NCI-H774 (cell line): ENCODE data around the gene CHCHD4.

ENCODE experiments used
- DNase-seq: peaks from one replicate; lab custom pipeline; 2025; lab: John Stamatoyannopoulos, UW

CHCHD4 gene

GRCh38 chr3:14124615-14125192 lies at the start of gene CHCHD4, which contains the start of gene TMEM43:
Gene CHCHD4 (minus strand): TSS chr3:14124870. CDS start chr3:14124676, 194 bp downstream.
Gene TMEM43 (plus strand): TSS chr3:14125052. CDS start chr3:14125194, 142 bp downstream.
- peak; percentile 95 for DNase-seq

- no peak for DNase-seq
Observed at GRCh38 chr3:14172496-14172895, 47.8 kb upstream of the CHCHD4 start.

- DNase-seq: no peak
Observed at GRCh38 chr3:14170531-14171159, 46.0 kb upstream of the CHCHD4 start.

GRCh38 chr3:14169871-14170270 lies 45.2 kb upstream of the CHCHD4 start:
- no peak for DNase-seq

- no peak for DNase-seq
Observed at GRCh38 chr3:14169435-14169834, 44.8 kb upstream of the CHCHD4 start.

- no peak for DNase-seq
Observed at GRCh38 chr3:14166877-14167603, 42.4 kb upstream of the CHCHD4 start.

GRCh38 chr3:14162178-14162577 lies 37.5 kb upstream of the CHCHD4 start:
- DNase-seq: no peak

- no peak for DNase-seq
Observed at GRCh38 chr3:14161282-14161681, 36.6 kb upstream of the CHCHD4 start.

GRCh38 chr3:14159426-14159825 lies 34.8 kb upstream of the CHCHD4 start:
- no peak for DNase-seq

- no peak for DNase-seq
Observed at GRCh38 chr3:14158370-14158769, 33.7 kb upstream of the CHCHD4 start.

- no peak for DNase-seq
Observed at GRCh38 chr3:14157951-14158350, 33.3 kb upstream of the CHCHD4 start.

GRCh38 chr3:14156843-14157561 lies 32.3 kb upstream of the CHCHD4 start:
- no peak for DNase-seq

GRCh38 chr3:14156201-14156600 lies 31.5 kb upstream of the CHCHD4 start:
- DNase-seq: no peak

- no peak for DNase-seq
Observed at GRCh38 chr3:14154895-14155440, 30.3 kb upstream of the CHCHD4 start.

GRCh38 chr3:14154276-14154675 lies 29.6 kb upstream of the CHCHD4 start:
- DNase-seq: no peak

GRCh38 chr3:14153663-14154062 lies 29.0 kb upstream of the CHCHD4 start:
- DNase-seq: no peak

GRCh38 chr3:14152963-14153355 lies 28.3 kb upstream of the CHCHD4 start:
- no peak for DNase-seq

GRCh38 chr3:14152233-14152962 lies 27.7 kb upstream of the CHCHD4 start:
- DNase-seq: no peak

GRCh38 chr3:14151471-14152083 lies 26.9 kb upstream of the CHCHD4 start:
- no peak for DNase-seq

- no peak for DNase-seq
Observed at GRCh38 chr3:14150491-14151230, 26.0 kb upstream of the CHCHD4 start.
